ENCODE measurements around the gene KLHL14. TPM values are rescaled to one million over a fixed set of nuclear protein-coding genes. Genes with fewer than 3 reads are reported as not detected.

Gene KLHL14
- total and polyA plus RNA-seq, 2 donors (not counting 1 experiment from before 2014, with no cell fraction given) = 18.5 to 42.5 TPM

GRCh38 chr18:32701313-32701712 is 71.5 kb downstream of the KLHL14 start:
- Histone ChIP-seq H3K79me2 (ENCODE audit: control insufficient read depth, insufficient read depth, low read length) (peaks cover 27% of the 10 kb centered on the region), H3K4me2 (replicated peaks; ENCODE audit: low read depth, low read length, poor library complexity, severe bottlenecking) (no peak overlapping the region), H3K9ac (ENCODE audit: low read length) (no peak overlapping the region), H3K36me3 (replicated peaks in 1 of 2; ENCODE audit: control extremely low read depth in 1 of 2, control insufficient read depth in 1 of 2, extremely low read depth in 1 of 2, insufficient read depth in 2 of 2, low read length in 1 of 2) (no peaks in the 10 kb centered on the region), H4K20me1 (ENCODE audit: control insufficient read depth, insufficient read depth, low read length, poor library complexity, severe bottlenecking) (peaks cover 27% of the 10 kb centered on the region), H2AFZ (ENCODE audit: insufficient read depth, low read depth, low read length, poor library complexity, severe bottlenecking) (no peak overlapping the region), H3K9me3 (ENCODE audit: control extremely low read depth in 1 of 3, control insufficient read depth in 2 of 3, insufficient read depth in 1 of 3, low read length in 2 of 3) (no peaks in the 10 kb centered on the region), H3K27ac (ENCODE audit: low read length in 2 of 2) (no peak overlapping the region), H3K4me3 (ENCODE audit: control extremely low read depth in 1 of 5, extremely low read depth in 1 of 5, insufficient read depth in 1 of 5, low read depth in 2 of 5, low read length in 4 of 5) (no peak overlapping the region), H3K27me3 (replicated peaks in 1 of 4; ENCODE audit: control extremely low read depth in 1 of 4, control insufficient read depth in 3 of 4, insufficient read depth in 4 of 4, low read length in 3 of 4) (no peaks in the 10 kb centered on the region), H3K4me1 (ENCODE audit: control insufficient read depth in 2 of 2, insufficient read depth in 2 of 2, low read length in 2 of 2) (peaks cover 6 to 10% of the 10 kb centered on the region in 2 donors)
- ATAC-seq (ENCODE audit: low read depth) = no peak
- no peak for TF ChIP-seq CTCF (IDR thresholded peaks at IDR 0.05)
- no peak for TF ChIP-seq EZH2 (IDR thresholded peaks at IDR 0.05; ENCODE audit: borderline replicate concordance, insufficient read depth, low read depth, low read length, poor library complexity, severe bottlenecking)
- H3K27me3 Mint-ChIP-seq = no peaks in the 10 kb centered on the region
- H3K9me3 Mint-ChIP-seq (ENCODE audit: insufficient read depth) = no peaks in the 10 kb centered on the region
- intact Hi-C loops (cut with micrococcal nuclease) = no loop called here
- POLR2A ChIA-PET = no interaction called here
- H3K4me1 Mint-ChIP-seq = peaks cover 24% of the 10 kb centered on the region
- no peak overlapping the region for H3K4me3 Mint-ChIP-seq
- no peak for DNase-seq
- CTCF ChIA-PET = no interaction called here
- no peak overlapping the region for H3K27ac Mint-ChIP-seq

GRCh38 chr18:32698153-32698552 is 74.7 kb downstream of the KLHL14 start:
- Histone ChIP-seq H3K36me3 (replicated peaks in 1 of 2; ENCODE audit: control extremely low read depth in 1 of 2, control insufficient read depth in 1 of 2, extremely low read depth in 1 of 2, insufficient read depth in 2 of 2, low read length in 1 of 2) (peaks cover 0 to 17% of the 10 kb centered on the region in 2 experiments), H3K27ac (ENCODE audit: low read length in 2 of 2) (no peak overlapping the region), H3K4me3 (ENCODE audit: control extremely low read depth in 1 of 5, extremely low read depth in 1 of 5, insufficient read depth in 1 of 5, low read depth in 2 of 5, low read length in 4 of 5) (no peak overlapping the region), H3K4me1 (ENCODE audit: control insufficient read depth in 2 of 2, insufficient read depth in 2 of 2, low read length in 2 of 2) (no peaks in the 10 kb centered on the region), H3K4me2 (replicated peaks; ENCODE audit: low read depth, low read length, poor library complexity, severe bottlenecking) (no peak overlapping the region), H3K9ac (ENCODE audit: low read length) (no peak overlapping the region), H3K27me3 (replicated peaks in 1 of 4; ENCODE audit: control extremely low read depth in 1 of 4, control insufficient read depth in 3 of 4, insufficient read depth in 4 of 4, low read length in 3 of 4) (no peaks in the 10 kb centered on the region), H3K79me2 (ENCODE audit: control insufficient read depth, insufficient read depth, low read length) (peaks cover 21% of the 10 kb centered on the region), H4K20me1 (ENCODE audit: control insufficient read depth, insufficient read depth, low read length, poor library complexity, severe bottlenecking) (peaks cover 34% of the 10 kb centered on the region), H3K9me3 (ENCODE audit: control extremely low read depth in 1 of 3, control insufficient read depth in 2 of 3, insufficient read depth in 1 of 3, low read length in 2 of 3) (no peaks in the 10 kb centered on the region), H2AFZ (ENCODE audit: insufficient read depth, low read depth, low read length, poor library complexity, severe bottlenecking) (no peak overlapping the region)
- DNase-seq (no peak), ATAC-seq (ENCODE audit: low read depth) (no peak)
- no peak for TF ChIP-seq EZH2 (IDR thresholded peaks at IDR 0.05; ENCODE audit: borderline replicate concordance, insufficient read depth, low read depth, low read length, poor library complexity, severe bottlenecking)
- intact Hi-C loops (cut with micrococcal nuclease) = no loop called here
- H3K9me3 Mint-ChIP-seq (ENCODE audit: insufficient read depth) = no peaks in the 10 kb centered on the region
- ChIA-PET POLR2A (no interaction called here), CTCF (interaction anchor here (1.0 kb wide), 1 partner anchor 16 kb away, joined by 3 read pairs; no protein-coding TSS in a partner anchor)
- peaks cover 11% of the 10 kb centered on the region for H3K4me1 Mint-ChIP-seq
- WGBS (ENCODE audit: insufficient coverage) = 96% methylated on average over 3 of the region's 3 CpGs
- no peak overlapping the region for H3K27ac Mint-ChIP-seq
- H3K4me3 Mint-ChIP-seq = no peak overlapping the region
- H3K27me3 Mint-ChIP-seq = no peaks in the 10 kb centered on the region
